Nephron (organoid): Measurements from ENCODE around the gene DESI1.

Source experiments
- H3K27ac Mint-ChIP-seq, 3 experiments: 2 replicates each; pipeline ENCODE4 v1.8.0; 2020; ENCODE audit warnings: mixed read lengths in 3 of 3, mild to moderate bottlenecking in 2 of 3, moderate library complexity in 1 of 3
- H3K27me3 Mint-ChIP-seq: 2 replicates; pipeline ENCODE4 v1.8.0; 2021; ENCODE audit warnings: low read depth, mild to moderate bottlenecking, moderate library complexity, mixed read lengths
- H3K36me3 Mint-ChIP-seq: 2 replicates; pipeline ENCODE4 v1.8.0; 2020; ENCODE audit warnings: low read depth, mixed read lengths
- H3K4me1 Mint-ChIP-seq: 2 replicates; pipeline ENCODE4 v1.8.0; 2020; ENCODE audit warnings: mixed read lengths
- H3K4me3 Mint-ChIP-seq, 3 experiments: 2 replicates each; pipeline ENCODE4 v1.8.0; 2020; ENCODE audit warnings: mild to moderate bottlenecking in 3 of 3, mixed read lengths in 3 of 3, moderate library complexity in 2 of 3
- H3K9me3 Mint-ChIP-seq: 2 replicates; pipeline ENCODE4 v1.8.0; 2020; ENCODE audit warnings: mixed read lengths
- TF ChIP-seq, protein P1 (sequence below), 3 experiments: fragments of 200-600 bp; sonication (generic); IDR thresholded peaks; one replicate each; pipeline ENCODE4 v1.5.0; 2021; ENCODE audit warnings: antibody characterized with exemption in 3 of 3; ENCODE audit not compliant: unreplicated experiment in 3 of 3

The DESI1 gene

DNA sequence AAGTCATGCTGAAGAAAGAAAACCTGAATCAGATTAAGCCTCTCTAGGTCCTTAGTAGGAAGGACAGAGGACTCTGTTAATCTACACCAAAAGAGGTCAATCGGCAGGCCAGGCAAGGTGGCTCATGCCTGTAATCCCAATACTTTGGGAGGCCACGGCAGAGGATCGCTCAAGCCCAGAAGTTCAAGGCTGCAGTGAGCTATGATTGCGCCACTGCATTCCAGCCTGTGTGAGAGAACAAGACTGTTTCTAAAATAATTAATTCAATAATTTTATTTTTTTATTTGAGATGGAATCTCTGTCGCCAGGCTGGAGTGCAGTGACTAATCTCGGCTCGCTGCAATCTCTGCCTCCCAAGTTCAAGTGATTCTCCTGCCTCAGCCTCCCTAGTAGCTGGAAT lies 4.7 kb upstream of the DESI1 start:
- peaks cover 71% of the 10 kb centered on the region for H3K36me3 Mint-ChIP-seq
- H3K4me3 Mint-ChIP-seq, result no peak overlapping the region
- peaks cover 14% of the 10 kb centered on the region for H3K4me1 Mint-ChIP-seq
- no peak overlapping the region for H3K27ac Mint-ChIP-seq
- TF ChIP-seq, protein P1, sequence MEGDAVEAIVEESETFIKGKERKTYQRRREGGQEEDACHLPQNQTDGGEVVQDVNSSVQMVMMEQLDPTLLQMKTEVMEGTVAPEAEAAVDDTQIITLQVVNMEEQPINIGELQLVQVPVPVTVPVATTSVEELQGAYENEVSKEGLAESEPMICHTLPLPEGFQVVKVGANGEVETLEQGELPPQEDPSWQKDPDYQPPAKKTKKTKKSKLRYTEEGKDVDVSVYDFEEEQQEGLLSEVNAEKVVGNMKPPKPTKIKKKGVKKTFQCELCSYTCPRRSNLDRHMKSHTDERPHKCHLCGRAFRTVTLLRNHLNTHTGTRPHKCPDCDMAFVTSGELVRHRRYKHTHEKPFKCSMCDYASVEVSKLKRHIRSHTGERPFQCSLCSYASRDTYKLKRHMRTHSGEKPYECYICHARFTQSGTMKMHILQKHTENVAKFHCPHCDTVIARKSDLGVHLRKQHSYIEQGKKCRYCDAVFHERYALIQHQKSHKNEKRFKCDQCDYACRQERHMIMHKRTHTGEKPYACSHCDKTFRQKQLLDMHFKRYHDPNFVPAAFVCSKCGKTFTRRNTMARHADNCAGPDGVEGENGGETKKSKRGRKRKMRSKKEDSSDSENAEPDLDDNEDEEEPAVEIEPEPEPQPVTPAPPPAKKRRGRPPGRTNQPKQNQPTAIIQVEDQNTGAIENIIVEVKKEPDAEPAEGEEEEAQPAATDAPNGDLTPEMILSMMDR (IDR thresholded peaks at IDR 0.05; ENCODE audit: unreplicated experiment in 3 of 3), result no peak
- peaks cover 8% of the 10 kb centered on the region for H3K9me3 Mint-ChIP-seq
- H3K27me3 Mint-ChIP-seq, result peaks cover 3% of the 10 kb centered on the region

DNA sequence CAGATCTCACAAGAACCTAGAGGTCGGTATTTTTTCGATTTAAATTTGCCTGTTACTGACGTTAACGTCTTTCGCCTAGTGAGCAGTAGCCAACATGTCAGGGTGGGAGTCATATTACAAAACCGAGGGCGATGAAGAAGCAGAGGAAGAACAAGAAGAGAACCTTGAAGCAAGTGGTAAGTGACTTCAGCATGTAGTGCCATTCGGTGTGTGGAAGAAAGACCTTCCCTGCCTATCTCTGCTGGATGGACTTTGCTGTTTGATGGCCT lies 1.0 kb upstream of the DESI1 start:
- peaks cover 25% of the 10 kb centered on the region for H3K4me1 Mint-ChIP-seq
- H3K4me3 Mint-ChIP-seq, result peak overlapping the region; percentile 95 to 98 (median 96)
- no peaks in the 10 kb centered on the region for H3K27me3 Mint-ChIP-seq
- peak overlapping the region; percentile 95 to 99 (median 96) for H3K27ac Mint-ChIP-seq
- TF ChIP-seq, protein P1 (IDR thresholded peaks at IDR 0.05; ENCODE audit: unreplicated experiment in 3 of 3), result no peak
- no peaks in the 10 kb centered on the region for H3K9me3 Mint-ChIP-seq
- H3K36me3 Mint-ChIP-seq, result peaks cover 33% of the 10 kb centered on the region

DNA sequence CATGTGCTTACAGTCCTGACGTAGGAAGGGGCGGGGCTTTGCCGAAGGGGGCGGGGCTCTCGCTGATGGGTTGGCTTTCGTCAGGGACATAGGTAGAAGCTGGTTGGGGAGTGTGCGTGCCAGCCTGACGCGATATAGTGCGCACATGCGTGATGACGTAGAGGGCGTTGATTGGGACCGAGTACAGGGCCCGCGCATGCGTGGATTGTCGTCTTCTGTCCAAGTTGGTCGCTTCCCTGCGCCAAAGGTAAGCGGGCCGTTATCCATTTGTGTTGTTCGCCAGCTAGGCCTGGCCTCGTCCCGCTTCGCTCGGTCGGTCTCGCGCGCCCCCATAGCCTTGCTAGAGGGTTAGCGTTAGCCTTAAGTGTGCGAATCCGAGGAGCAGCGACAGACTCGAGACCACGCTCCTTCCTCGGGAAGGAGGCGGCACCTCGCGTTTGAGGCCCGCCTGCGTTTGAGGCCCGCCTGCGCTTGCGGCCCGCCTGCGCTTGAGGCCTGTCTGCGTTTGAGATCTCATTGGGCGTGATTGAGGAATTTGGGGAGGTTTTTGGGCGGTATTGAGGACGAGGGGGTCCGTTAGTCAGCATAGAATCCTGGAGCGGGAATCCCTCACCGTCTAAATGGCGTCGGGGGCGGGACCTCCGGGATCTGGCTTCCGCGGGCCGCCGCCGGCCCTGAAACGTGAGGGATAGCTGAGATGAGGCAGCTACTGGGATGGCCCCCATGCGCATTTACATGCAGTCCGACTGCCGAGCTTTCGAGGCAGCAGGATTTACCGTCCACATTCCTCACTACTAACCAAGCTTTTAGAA lies 462 bp upstream of the DESI1 start, which contains the start of gene XRCC6:
Gene XRCC6, plus strand, starts transcription at position 197 of the 812 bp plus-strand sequence. CDS start 710 bp downstream, outside the sequence.
- H3K36me3 Mint-ChIP-seq, result peaks cover 31% of the 10 kb centered on the region
- H3K4me1 Mint-ChIP-seq, result peaks cover 28% of the 10 kb centered on the region
- H3K27me3 Mint-ChIP-seq, result no peaks in the 10 kb centered on the region
- peak within 1 kb of the TSS; percentile 95 to 99 (median 96) for H3K27ac Mint-ChIP-seq
- H3K9me3 Mint-ChIP-seq, result no peaks in the 10 kb centered on the region
- peak within 1 kb of the TSS; percentile 95 to 98 (median 96) for H3K4me3 Mint-ChIP-seq
- TF ChIP-seq, protein P1 (IDR thresholded peaks at IDR 0.05; ENCODE audit: unreplicated experiment in 3 of 3), result no peak

DNA sequence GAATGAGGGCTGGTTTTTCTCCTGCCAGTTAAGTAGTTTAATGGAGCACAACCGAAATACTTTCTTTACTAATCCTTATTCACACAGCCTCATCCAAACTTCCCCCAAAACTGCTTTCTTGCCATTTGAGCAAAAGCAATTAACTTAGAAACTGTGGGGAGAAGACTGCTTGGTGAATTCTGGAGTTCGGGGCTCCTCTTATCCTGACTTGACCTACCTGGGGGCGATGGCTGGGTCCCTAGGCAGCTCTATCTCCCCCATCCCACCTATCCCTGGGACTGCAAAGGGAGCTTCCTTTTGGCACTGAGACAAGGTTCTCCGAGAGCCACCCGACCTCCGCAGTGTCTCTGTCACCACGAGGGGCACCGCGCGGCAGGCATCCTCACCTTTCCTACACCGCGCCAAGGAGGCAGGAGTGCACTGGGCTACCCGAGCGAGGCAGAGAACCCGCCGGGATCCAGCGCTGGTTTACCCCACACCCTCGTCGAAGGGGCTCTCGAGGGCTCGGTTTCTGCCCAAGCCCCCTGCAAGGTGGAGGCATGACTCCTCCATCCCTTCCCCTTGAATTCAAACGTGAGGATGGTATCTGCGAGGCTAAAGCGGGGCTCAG lies 759 bp downstream of the DESI1 start:
- peaks cover 22% of the 10 kb centered on the region for H3K36me3 Mint-ChIP-seq
- no peaks in the 10 kb centered on the region for H3K9me3 Mint-ChIP-seq
- H3K4me3 Mint-ChIP-seq, result peak overlapping the region; percentile 95 to 98 (median 96)
- H3K27me3 Mint-ChIP-seq, result no peaks in the 10 kb centered on the region
- peak overlapping the region in 2 of 3 experiments; percentile 35 to 96 for H3K27ac Mint-ChIP-seq
- TF ChIP-seq, protein P1 (IDR thresholded peaks at IDR 0.05; ENCODE audit: unreplicated experiment in 3 of 3), result no peak
- H3K4me1 Mint-ChIP-seq, result peaks cover 28% of the 10 kb centered on the region

DNA sequence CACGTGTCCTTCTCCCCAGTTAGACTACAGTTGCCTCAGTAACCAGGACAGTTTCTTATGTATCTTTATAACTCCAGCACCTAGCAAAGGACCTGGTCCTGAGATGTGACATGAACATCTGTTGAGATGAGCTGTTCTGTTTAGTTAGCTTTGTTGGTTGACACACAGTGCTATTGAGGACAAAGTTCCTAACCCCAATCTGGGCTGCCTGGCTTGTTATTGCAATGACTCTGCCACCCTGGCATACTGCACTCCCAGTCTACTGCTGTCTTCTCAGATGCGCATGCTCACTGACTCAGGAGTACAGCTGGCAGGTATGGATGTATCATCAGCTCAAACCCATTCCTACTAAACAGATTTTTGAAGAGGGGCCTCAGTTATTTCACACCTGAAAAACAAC lies 7.4 kb downstream of the DESI1 start:
- Mint-ChIP-seq H3K4me3 (no peak overlapping the region), H3K36me3 (no peaks in the 10 kb centered on the region), H3K27me3 (no peaks in the 10 kb centered on the region), H3K9me3 (no peaks in the 10 kb centered on the region), H3K4me1 (peaks cover 4% of the 10 kb centered on the region), H3K27ac (no peak overlapping the region)
- TF ChIP-seq, protein P1 (IDR thresholded peaks at IDR 0.05; ENCODE audit: unreplicated experiment in 3 of 3), result no peak
